ENCODE measurements around the gene ENTPD6.

DNA sequence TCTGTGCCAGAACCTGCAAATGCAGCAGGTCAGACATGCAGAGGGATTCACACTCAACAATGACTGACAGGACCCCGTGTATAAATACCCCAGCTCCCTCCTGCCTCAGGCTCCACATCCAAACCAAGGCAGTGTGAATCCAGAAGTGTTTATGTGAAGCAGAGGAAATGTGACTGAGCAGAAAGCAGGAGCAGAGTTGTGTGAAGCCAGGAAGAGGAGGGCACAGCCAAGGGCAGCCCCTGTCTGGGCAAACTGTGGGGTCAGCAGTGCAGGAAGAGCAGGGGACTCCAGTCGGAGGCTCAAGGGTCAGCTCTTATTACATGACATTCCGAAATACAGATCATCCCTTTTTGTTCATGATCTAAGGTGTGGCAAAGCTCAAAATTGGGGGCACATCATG is 19.3 kb upstream of the ENTPD6 start:
- TF ChIP-seq POLR2AphosphoS5 (IDR thresholded peaks at IDR 0.05; ENCODE audit: low read depth, low read length), result no peak
- TF ChIP-seq POLR2A (IDR thresholded peaks at IDR 0.05; ENCODE audit: low read depth, low read length), result no peak
- no peak for TF ChIP-seq TAF1 (IDR thresholded peaks at IDR 0.05; ENCODE audit: borderline replicate concordance, low read depth, low read length)
